ENCODE measurements around the gene ATRAID. TPM values are rescaled to one million over a fixed set of nuclear protein-coding genes. Genes with fewer than 3 reads are reported as not detected.

The ATRAID gene
- total and polyA plus RNA-seq, 4 donors: 44.9 to 77.5 (median 48.9) TPM

DNA sequence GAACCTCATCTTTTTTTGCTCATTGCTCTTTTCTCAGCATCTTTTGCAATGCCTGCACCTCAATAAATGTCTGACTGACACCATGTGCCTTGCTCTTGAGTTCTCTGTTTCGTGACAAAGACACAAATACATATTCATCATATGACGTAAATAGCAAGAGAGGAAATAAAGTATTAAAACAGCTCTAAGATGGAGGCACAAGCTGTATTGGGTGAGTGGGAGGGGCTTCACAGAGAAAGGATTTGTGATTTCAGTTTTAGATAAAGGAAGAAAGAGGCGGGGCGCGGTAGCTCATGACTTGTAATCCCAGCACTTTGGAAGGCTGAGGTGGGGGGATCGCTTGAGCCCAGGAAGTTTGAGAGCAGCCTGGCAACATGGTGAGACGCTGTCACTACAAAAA, 8.2 kb downstream of the ATRAID start (continued):
- TF ChIP-seq, protein P1, sequence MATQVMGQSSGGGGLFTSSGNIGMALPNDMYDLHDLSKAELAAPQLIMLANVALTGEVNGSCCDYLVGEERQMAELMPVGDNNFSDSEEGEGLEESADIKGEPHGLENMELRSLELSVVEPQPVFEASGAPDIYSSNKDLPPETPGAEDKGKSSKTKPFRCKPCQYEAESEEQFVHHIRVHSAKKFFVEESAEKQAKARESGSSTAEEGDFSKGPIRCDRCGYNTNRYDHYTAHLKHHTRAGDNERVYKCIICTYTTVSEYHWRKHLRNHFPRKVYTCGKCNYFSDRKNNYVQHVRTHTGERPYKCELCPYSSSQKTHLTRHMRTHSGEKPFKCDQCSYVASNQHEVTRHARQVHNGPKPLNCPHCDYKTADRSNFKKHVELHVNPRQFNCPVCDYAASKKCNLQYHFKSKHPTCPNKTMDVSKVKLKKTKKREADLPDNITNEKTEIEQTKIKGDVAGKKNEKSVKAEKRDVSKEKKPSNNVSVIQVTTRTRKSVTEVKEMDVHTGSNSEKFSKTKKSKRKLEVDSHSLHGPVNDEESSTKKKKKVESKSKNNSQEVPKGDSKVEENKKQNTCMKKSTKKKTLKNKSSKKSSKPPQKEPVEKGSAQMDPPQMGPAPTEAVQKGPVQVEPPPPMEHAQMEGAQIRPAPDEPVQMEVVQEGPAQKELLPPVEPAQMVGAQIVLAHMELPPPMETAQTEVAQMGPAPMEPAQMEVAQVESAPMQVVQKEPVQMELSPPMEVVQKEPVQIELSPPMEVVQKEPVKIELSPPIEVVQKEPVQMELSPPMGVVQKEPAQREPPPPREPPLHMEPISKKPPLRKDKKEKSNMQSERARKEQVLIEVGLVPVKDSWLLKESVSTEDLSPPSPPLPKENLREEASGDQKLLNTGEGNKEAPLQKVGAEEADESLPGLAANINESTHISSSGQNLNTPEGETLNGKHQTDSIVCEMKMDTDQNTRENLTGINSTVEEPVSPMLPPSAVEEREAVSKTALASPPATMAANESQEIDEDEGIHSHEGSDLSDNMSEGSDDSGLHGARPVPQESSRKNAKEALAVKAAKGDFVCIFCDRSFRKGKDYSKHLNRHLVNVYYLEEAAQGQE (IDR thresholded peaks at IDR 0.05): no peak

DNA sequence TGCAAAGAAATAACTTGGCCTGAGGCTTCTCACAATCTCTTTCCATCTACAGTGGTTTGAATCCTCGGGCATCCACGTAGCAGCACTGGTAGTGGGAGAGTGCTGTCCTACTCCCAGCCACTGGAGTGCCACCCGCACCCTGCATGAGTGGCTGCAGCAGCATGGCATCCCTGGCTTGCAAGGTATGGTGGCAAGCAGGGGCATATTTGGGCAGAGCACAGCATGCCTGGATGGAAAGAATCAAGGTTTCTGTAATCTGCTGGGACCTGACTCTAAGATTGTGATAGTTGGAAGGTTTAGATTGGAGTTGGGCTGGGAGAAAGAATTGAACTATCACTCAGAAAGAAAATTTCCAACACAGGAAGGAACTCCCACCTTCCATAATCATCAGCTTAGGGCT, 9.3 kb downstream of the ATRAID start:
- WGBS: 96% methylated on average over 3 of the region's 3 CpGs
- Histone ChIP-seq H3K4me3 (ENCODE audit: low read depth in 1 of 3, low read length in 3 of 3) (no peak overlapping the region), H3K36me3 (ENCODE audit: control insufficient read depth in 4 of 4, insufficient read depth in 3 of 4, low read depth in 1 of 4, low read length in 3 of 4) (peaks cover 16 to 48% (median 40%) of the 10 kb centered on the region in 4 donors), H3K4me1 (ENCODE audit: control insufficient read depth in 4 of 4, insufficient read depth in 4 of 4, low read length in 3 of 4) (peaks cover 0 to 15% (median 5%) of the 10 kb centered on the region in 4 donors), H3K9me3 (ENCODE audit: control insufficient read depth in 4 of 4, low read length in 3 of 4) (no peaks in the 10 kb centered on the region), H3K9ac (ENCODE audit: low read depth in 1 of 2, low read length in 2 of 2) (no peak overlapping the region), H3K27ac (ENCODE audit: low read depth in 1 of 2, low read length in 2 of 2) (no peak overlapping the region), H3K27me3 (ENCODE audit: control insufficient read depth in 4 of 4, insufficient read depth in 4 of 4, low read length in 3 of 4) (no peaks in the 10 kb centered on the region)
- DNase-seq (ENCODE audit: low spot score): no peak
- no peak for TF ChIP-seq EGR1 (IDR thresholded peaks at IDR 0.05; ENCODE audit: low read depth in 2 of 2)
- TF ChIP-seq RXRA (IDR thresholded peaks at IDR 0.05): no peak
- TF ChIP-seq, protein P1 (IDR thresholded peaks at IDR 0.05): no peak
- TF ChIP-seq JUND (IDR thresholded peaks at IDR 0.05): no peak
- TF ChIP-seq FOXA2 (IDR thresholded peaks at IDR 0.05): no peak
- TF ChIP-seq, protein P2, sequence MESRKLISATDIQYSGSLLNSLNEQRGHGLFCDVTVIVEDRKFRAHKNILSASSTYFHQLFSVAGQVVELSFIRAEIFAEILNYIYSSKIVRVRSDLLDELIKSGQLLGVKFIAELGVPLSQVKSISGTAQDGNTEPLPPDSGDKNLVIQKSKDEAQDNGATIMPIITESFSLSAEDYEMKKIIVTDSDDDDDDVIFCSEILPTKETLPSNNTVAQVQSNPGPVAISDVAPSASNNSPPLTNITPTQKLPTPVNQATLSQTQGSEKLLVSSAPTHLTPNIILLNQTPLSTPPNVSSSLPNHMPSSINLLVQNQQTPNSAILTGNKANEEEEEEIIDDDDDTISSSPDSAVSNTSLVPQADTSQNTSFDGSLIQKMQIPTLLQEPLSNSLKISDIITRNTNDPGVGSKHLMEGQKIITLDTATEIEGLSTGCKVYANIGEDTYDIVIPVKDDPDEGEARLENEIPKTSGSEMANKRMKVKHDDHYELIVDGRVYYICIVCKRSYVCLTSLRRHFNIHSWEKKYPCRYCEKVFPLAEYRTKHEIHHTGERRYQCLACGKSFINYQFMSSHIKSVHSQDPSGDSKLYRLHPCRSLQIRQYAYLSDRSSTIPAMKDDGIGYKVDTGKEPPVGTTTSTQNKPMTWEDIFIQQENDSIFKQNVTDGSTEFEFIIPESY (IDR thresholded peaks at IDR 0.05): no peak
- no peak for TF ChIP-seq FOXA1 (IDR thresholded peaks at IDR 0.05)
- TF ChIP-seq, protein P3, sequence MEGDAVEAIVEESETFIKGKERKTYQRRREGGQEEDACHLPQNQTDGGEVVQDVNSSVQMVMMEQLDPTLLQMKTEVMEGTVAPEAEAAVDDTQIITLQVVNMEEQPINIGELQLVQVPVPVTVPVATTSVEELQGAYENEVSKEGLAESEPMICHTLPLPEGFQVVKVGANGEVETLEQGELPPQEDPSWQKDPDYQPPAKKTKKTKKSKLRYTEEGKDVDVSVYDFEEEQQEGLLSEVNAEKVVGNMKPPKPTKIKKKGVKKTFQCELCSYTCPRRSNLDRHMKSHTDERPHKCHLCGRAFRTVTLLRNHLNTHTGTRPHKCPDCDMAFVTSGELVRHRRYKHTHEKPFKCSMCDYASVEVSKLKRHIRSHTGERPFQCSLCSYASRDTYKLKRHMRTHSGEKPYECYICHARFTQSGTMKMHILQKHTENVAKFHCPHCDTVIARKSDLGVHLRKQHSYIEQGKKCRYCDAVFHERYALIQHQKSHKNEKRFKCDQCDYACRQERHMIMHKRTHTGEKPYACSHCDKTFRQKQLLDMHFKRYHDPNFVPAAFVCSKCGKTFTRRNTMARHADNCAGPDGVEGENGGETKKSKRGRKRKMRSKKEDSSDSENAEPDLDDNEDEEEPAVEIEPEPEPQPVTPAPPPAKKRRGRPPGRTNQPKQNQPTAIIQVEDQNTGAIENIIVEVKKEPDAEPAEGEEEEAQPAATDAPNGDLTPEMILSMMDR (IDR thresholded peaks at IDR 0.05; ENCODE audit: low read depth, low read length, missing input control): no peak
- TF ChIP-seq TAF1 (conservative IDR thresholded peaks at IDR 0.05): no peak
- TF ChIP-seq, protein P4, sequence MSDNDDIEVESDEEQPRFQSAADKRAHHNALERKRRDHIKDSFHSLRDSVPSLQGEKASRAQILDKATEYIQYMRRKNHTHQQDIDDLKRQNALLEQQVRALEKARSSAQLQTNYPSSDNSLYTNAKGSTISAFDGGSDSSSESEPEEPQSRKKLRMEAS (IDR thresholded peaks at IDR 0.05): no peak
- TF ChIP-seq, protein P5, sequence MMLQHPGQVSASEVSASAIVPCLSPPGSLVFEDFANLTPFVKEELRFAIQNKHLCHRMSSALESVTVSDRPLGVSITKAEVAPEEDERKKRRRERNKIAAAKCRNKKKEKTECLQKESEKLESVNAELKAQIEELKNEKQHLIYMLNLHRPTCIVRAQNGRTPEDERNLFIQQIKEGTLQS (IDR thresholded peaks at IDR 0.05): no peak
- no peak for TF ChIP-seq GABPA (IDR thresholded peaks at IDR 0.05 in 1 of 2, conservative IDR thresholded peaks at IDR 0.05 in 1 of 2)
- no peak for TF ChIP-seq NR2F2 (IDR thresholded peaks at IDR 0.05)
- no peak for TF ChIP-seq HNF4G (IDR thresholded peaks at IDR 0.05)
- no peak for TF ChIP-seq SP1 (IDR thresholded peaks at IDR 0.05)
- TF ChIP-seq HNF4A (conservative IDR thresholded peaks at IDR 0.05): no peak
- TF ChIP-seq RAD21 (IDR thresholded peaks at IDR 0.05): no peak
- no peak for TF ChIP-seq YY1 (IDR thresholded peaks at IDR 0.05)
